ENCODE results near the gene P2RX3.
"Not testable (repeated sequence)": the region's sequence is repeated elsewhere in the genome, so short reads cannot be mapped to it uniquely, and the experiment has no call there.

The P2RX3 gene

GRCh38 chr11:57392066-57392762 is 54.1 kb downstream of the P2RX3 start:
- DNase-seq (ENCODE audit: low read depth, low spot score), result no peak

GRCh38 chr11:57392763-57393105 is 54.6 kb downstream of the P2RX3 start:
- DNase-seq (ENCODE audit: low read depth, low spot score), result no peak
- no peak overlapping the region for H3K27ac ChIP-seq

More at GRCh38 chr11:57392066-57392762, 54.1 kb downstream of the P2RX3 start:
- H3K27ac ChIP-seq, result no peak overlapping the region

GRCh38 chr11:57394203-57394965 is 56.2 kb downstream of the P2RX3 start:
- DNase-seq (ENCODE audit: low read depth, low spot score), result no peak
- no peak overlapping the region for H3K27ac ChIP-seq

GRCh38 chr11:57395905-57396623 is 57.9 kb downstream of the P2RX3 start:
- no peak for DNase-seq (ENCODE audit: low read depth, low spot score)
- H3K27ac ChIP-seq, result no peak overlapping the region

- H3K27ac ChIP-seq, result no peak overlapping the region
- no peak for DNase-seq (ENCODE audit: low read depth, low spot score)
Measured at GRCh38 chr11:57396744-57397143, 58.6 kb downstream of the P2RX3 start.

GRCh38 chr11:57397394-57397990 is 59.3 kb downstream of the P2RX3 start:
- no peak overlapping the region for H3K27ac ChIP-seq
- no peak for DNase-seq (ENCODE audit: low read depth, low spot score)

GRCh38 chr11:57399221-57399620 is 61.1 kb downstream of the P2RX3 start:
- peak overlapping the region; percentile 25 for H3K27ac ChIP-seq
- peak; percentile 6 for DNase-seq (ENCODE audit: low read depth, low spot score)

GRCh38 chr11:57399972-57400578 is 61.9 kb downstream of the P2RX3 start:
- no peak for DNase-seq (ENCODE audit: low read depth, low spot score)
- peak overlapping the region; percentile 25 for H3K27ac ChIP-seq

GRCh38 chr11:57402188-57403002 is 64.2 kb downstream of the P2RX3 start:
- H3K27ac ChIP-seq, result peak overlapping the region; percentile 15
- no peak for DNase-seq (ENCODE audit: low read depth, low spot score)

- DNase-seq (ENCODE audit: low read depth, low spot score); H3K27ac ChIP-seq: not testable (repeated sequence)
Measured at GRCh38 chr11:57403003-57403801, 65.0 kb downstream of the P2RX3 start.

- H3K27ac ChIP-seq, result no peak overlapping the region
- DNase-seq (ENCODE audit: low read depth, low spot score), result no peak
Measured at GRCh38 chr11:57403802-57404147, 65.6 kb downstream of the P2RX3 start.

GRCh38 chr11:57405271-57405860 is 67.2 kb downstream of the P2RX3 start:
- H3K27ac ChIP-seq, result no peak overlapping the region
- no peak for DNase-seq (ENCODE audit: low read depth, low spot score)

GRCh38 chr11:57406337-57406904 is 68.3 kb downstream of the P2RX3 start:
- no peak overlapping the region for H3K27ac ChIP-seq
- no peak for DNase-seq (ENCODE audit: low read depth, low spot score)

GRCh38 chr11:57407010-57407920 is 69.1 kb downstream of the P2RX3 start:
- no peak overlapping the region for H3K27ac ChIP-seq
- no peak for DNase-seq (ENCODE audit: low read depth, low spot score)

GRCh38 chr11:57407941-57408475 is 69.9 kb downstream of the P2RX3 start:
- DNase-seq (ENCODE audit: low read depth, low spot score), result no peak
- H3K27ac ChIP-seq, result no peak overlapping the region

GRCh38 chr11:57408771-57409170 is 70.6 kb downstream of the P2RX3 start:
- no peak for DNase-seq (ENCODE audit: low read depth, low spot score)
- no peak overlapping the region for H3K27ac ChIP-seq
